T-helper 1 cell treated with Interleukin-12 subunit alpha and Interleukin-12 subunit beta and Interleukin-4 antibody, amounts not matched to agents 30 μg/mL and 1 μg/mL, for 36 hours (primary cell): Measurements from ENCODE around the gene KANK4.

Experiments used
- H3K27ac Mint-ChIP-seq: one replicate; pipeline ENCODE4 v1.8.0; 2021; ENCODE audit warnings: mild to moderate bottlenecking, mixed read lengths
- H3K27me3 Mint-ChIP-seq: one replicate; pipeline ENCODE4 v1.8.0; 2021; ENCODE audit warnings: low read depth, mixed read lengths
- H3K36me3 Mint-ChIP-seq: one replicate; pipeline ENCODE4 v1.8.0; 2021; ENCODE audit warnings: low read depth, mixed read lengths
- H3K4me1 Mint-ChIP-seq: one replicate; pipeline ENCODE4 v1.8.0; 2021; ENCODE audit warnings: low read depth, mixed read lengths
- H3K4me3 Mint-ChIP-seq: one replicate; pipeline ENCODE4 v1.8.0; 2021; ENCODE audit warnings: mild to moderate bottlenecking, moderate library complexity, mixed read lengths
- H3K9me3 Mint-ChIP-seq: one replicate; pipeline ENCODE4 v1.8.0; 2021; ENCODE audit warnings: mixed read lengths

KANK4 gene

GRCh38 chr1:62325081-62325480 is 5.8 kb upstream of the KANK4 start:
- H3K27me3 Mint-ChIP-seq = peaks cover 6% of the 10 kb centered on the region
- H3K36me3 Mint-ChIP-seq = no peaks in the 10 kb centered on the region
- no peak overlapping the region for H3K4me3 Mint-ChIP-seq
- H3K27ac Mint-ChIP-seq = no peak overlapping the region
- no peaks in the 10 kb centered on the region for H3K4me1 Mint-ChIP-seq
- no peaks in the 10 kb centered on the region for H3K9me3 Mint-ChIP-seq

- Mint-ChIP-seq H3K36me3 (no peaks in the 10 kb centered on the region), H3K9me3 (no peaks in the 10 kb centered on the region), H3K4me1 (peaks cover 2% of the 10 kb centered on the region), H3K27ac (no peak overlapping the region), H3K4me3 (no peak overlapping the region), H3K27me3 (peaks cover 33% of the 10 kb centered on the region)
Measured at GRCh38 chr1:62321446-62321845, 2.2 kb upstream of the KANK4 start.

- H3K4me3 Mint-ChIP-seq = no peak overlapping the region
- no peaks in the 10 kb centered on the region for H3K9me3 Mint-ChIP-seq
- peaks cover 38% of the 10 kb centered on the region for H3K27me3 Mint-ChIP-seq
- H3K27ac Mint-ChIP-seq = no peak overlapping the region
- H3K36me3 Mint-ChIP-seq = no peaks in the 10 kb centered on the region
- peaks cover 2% of the 10 kb centered on the region for H3K4me1 Mint-ChIP-seq
Measured at GRCh38 chr1:62318320-62318755, 896 bp downstream of the KANK4 start.

GRCh38 chr1:62317021-62317768 is 2.0 kb downstream of the KANK4 start:
- peaks cover 38% of the 10 kb centered on the region for H3K27me3 Mint-ChIP-seq
- H3K36me3 Mint-ChIP-seq = no peaks in the 10 kb centered on the region
- H3K4me1 Mint-ChIP-seq = peaks cover 2% of the 10 kb centered on the region
- no peak overlapping the region for H3K4me3 Mint-ChIP-seq
- no peaks in the 10 kb centered on the region for H3K9me3 Mint-ChIP-seq
- H3K27ac Mint-ChIP-seq = no peak overlapping the region

- Mint-ChIP-seq H3K4me3 (no peak overlapping the region), H3K27ac (no peak overlapping the region), H3K36me3 (no peaks in the 10 kb centered on the region), H3K27me3 (peaks cover 41% of the 10 kb centered on the region), H3K9me3 (no peaks in the 10 kb centered on the region), H3K4me1 (peaks cover 2% of the 10 kb centered on the region)
Measured at GRCh38 chr1:62316135-62316534, 3.1 kb downstream of the KANK4 start.

- Mint-ChIP-seq H3K9me3 (no peaks in the 10 kb centered on the region), H3K4me1 (peaks cover 2% of the 10 kb centered on the region), H3K36me3 (no peaks in the 10 kb centered on the region), H3K27me3 (peaks cover 38% of the 10 kb centered on the region), H3K27ac (no peak overlapping the region), H3K4me3 (no peak overlapping the region)
Measured at GRCh38 chr1:62315387-62315786, 3.8 kb downstream of the KANK4 start.

GRCh38 chr1:62314454-62315350 is 4.5 kb downstream of the KANK4 start:
- H3K27me3 Mint-ChIP-seq = peaks cover 32% of the 10 kb centered on the region
- no peak overlapping the region for H3K4me3 Mint-ChIP-seq
- H3K9me3 Mint-ChIP-seq = no peaks in the 10 kb centered on the region
- no peak overlapping the region for H3K27ac Mint-ChIP-seq
- no peaks in the 10 kb centered on the region for H3K36me3 Mint-ChIP-seq
- no peaks in the 10 kb centered on the region for H3K4me1 Mint-ChIP-seq

GRCh38 chr1:62312698-62313097 is 6.5 kb downstream of the KANK4 start:
- no peak overlapping the region for H3K27ac Mint-ChIP-seq
- no peaks in the 10 kb centered on the region for H3K36me3 Mint-ChIP-seq
- H3K27me3 Mint-ChIP-seq = peaks cover 18% of the 10 kb centered on the region
- no peak overlapping the region for H3K4me3 Mint-ChIP-seq
- no peaks in the 10 kb centered on the region for H3K4me1 Mint-ChIP-seq
- no peaks in the 10 kb centered on the region for H3K9me3 Mint-ChIP-seq

GRCh38 chr1:62311473-62311943 is 7.7 kb downstream of the KANK4 start:
- Mint-ChIP-seq H3K27me3 (peaks cover 8% of the 10 kb centered on the region), H3K27ac (no peak overlapping the region)

GRCh38 chr1:62309906-62310305 is 9.3 kb downstream of the KANK4 start:
- H3K27ac Mint-ChIP-seq = no peak overlapping the region
- H3K4me1 Mint-ChIP-seq = no peaks in the 10 kb centered on the region
- no peaks in the 10 kb centered on the region for H3K36me3 Mint-ChIP-seq
- no peaks in the 10 kb centered on the region for H3K9me3 Mint-ChIP-seq
- H3K27me3 Mint-ChIP-seq = peaks cover 3% of the 10 kb centered on the region
- no peak overlapping the region for H3K4me3 Mint-ChIP-seq

More at GRCh38 chr1:62311473-62311943, 7.7 kb downstream of the KANK4 start:
- Mint-ChIP-seq H3K4me3 (no peak overlapping the region), H3K36me3 (no peaks in the 10 kb centered on the region), H3K9me3 (no peaks in the 10 kb centered on the region), H3K4me1 (no peaks in the 10 kb centered on the region)

- Mint-ChIP-seq H3K9me3 (no peaks in the 10 kb centered on the region), H3K4me3 (no peak overlapping the region), H3K4me1 (no peaks in the 10 kb centered on the region), H3K27ac (no peak overlapping the region), H3K27me3 (peaks cover 3% of the 10 kb centered on the region), H3K36me3 (no peaks in the 10 kb centered on the region)
Measured at GRCh38 chr1:62308606-62309005, 10.6 kb downstream of the KANK4 start.

- H3K27ac Mint-ChIP-seq = no peak overlapping the region
- H3K27me3 Mint-ChIP-seq = peaks cover 3% of the 10 kb centered on the region
- no peaks in the 10 kb centered on the region for H3K4me1 Mint-ChIP-seq
- no peaks in the 10 kb centered on the region for H3K36me3 Mint-ChIP-seq
- no peak overlapping the region for H3K4me3 Mint-ChIP-seq
- no peaks in the 10 kb centered on the region for H3K9me3 Mint-ChIP-seq
Measured at GRCh38 chr1:62307895-62308492, 11.2 kb downstream of the KANK4 start.

- Mint-ChIP-seq H3K36me3 (no peaks in the 10 kb centered on the region), H3K27me3 (peaks cover 3% of the 10 kb centered on the region), H3K9me3 (no peaks in the 10 kb centered on the region), H3K27ac (no peak overlapping the region), H3K4me3 (no peak overlapping the region), H3K4me1 (no peaks in the 10 kb centered on the region)
Measured at GRCh38 chr1:62307446-62307845, 11.8 kb downstream of the KANK4 start.

GRCh38 chr1:62306065-62306464 is 13.2 kb downstream of the KANK4 start:
- Mint-ChIP-seq H3K27me3 (no peaks in the 10 kb centered on the region), H3K36me3 (no peaks in the 10 kb centered on the region), H3K4me1 (no peaks in the 10 kb centered on the region), H3K9me3 (no peaks in the 10 kb centered on the region), H3K4me3 (no peak overlapping the region), H3K27ac (no peak overlapping the region)
